ENCODE data around the gene ABO.

Gene ABO

GRCh38 chr9:133238851-133239532, 36.0 kb downstream of the ABO start:
- POLR2A ChIA-PET, result interaction anchor here (0.6 to 1.7 kb wide), 3 partner anchors 51 to 786 kb away, joined by 4 to 9 read pairs (median 5); partner anchors contain the start of genes BRD3OS, MED22 and RPL7A
- TF ChIP-seq, protein P1, sequence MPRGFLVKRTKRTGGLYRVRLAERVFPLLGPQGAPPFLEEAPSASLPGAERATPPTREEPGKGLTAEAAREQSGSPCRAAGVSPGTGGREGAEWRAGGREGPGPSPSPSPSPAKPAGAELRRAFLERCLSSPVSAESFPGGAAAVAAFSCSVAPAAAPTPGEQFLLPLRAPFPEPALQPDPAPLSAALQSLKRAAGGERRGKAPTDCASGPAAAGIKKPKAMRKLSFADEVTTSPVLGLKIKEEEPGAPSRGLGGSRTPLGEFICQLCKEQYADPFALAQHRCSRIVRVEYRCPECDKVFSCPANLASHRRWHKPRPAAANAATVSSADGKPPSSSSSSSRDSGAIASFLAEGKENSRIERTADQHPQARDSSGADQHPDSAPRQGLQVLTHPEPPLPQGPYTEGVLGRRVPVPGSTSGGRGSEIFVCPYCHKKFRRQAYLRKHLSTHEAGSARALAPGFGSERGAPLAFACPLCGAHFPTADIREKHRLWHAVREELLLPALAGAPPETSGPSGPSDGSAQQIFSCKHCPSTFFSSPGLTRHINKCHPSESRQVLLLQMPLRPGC (tag by site-specific recombination; IDR thresholded peaks at IDR 0.05), result no peak
- TF ChIP-seq ZNF114 (tag by site-specific recombination; IDR thresholded peaks at IDR 0.05) (no peak), ZNF274 (IDR thresholded peaks at IDR 0.05; ENCODE audit: low read length) (no peak), ZNF274 (tag by site-specific recombination; IDR thresholded peaks at IDR 0.05; ENCODE audit: borderline replicate concordance) (no peak), ZNF280D (tag by site-specific recombination; IDR thresholded peaks at IDR 0.05) (no peak), ZNF654 (tag by site-specific recombination; IDR thresholded peaks at IDR 0.05; ENCODE audit: low read depth) (peak; percentile 49), ZNF48 (tag by site-specific recombination; IDR thresholded peaks at IDR 0.05) (no peak), ZNF785 (tag by site-specific recombination; IDR thresholded peaks at IDR 0.05) (peak; percentile 65; the same call in 1 of the 2 replicates), ZNF416 (tag by site-specific recombination; IDR thresholded peaks at IDR 0.05) (no peak), ZNF214 (tag by site-specific recombination; IDR thresholded peaks at IDR 0.05; ENCODE audit: borderline replicate concordance) (no peak), ZNF776 (tag by site-specific recombination; IDR thresholded peaks at IDR 0.05; ENCODE audit: borderline replicate concordance) (no peak), ZNF169 (tag by site-specific recombination; IDR thresholded peaks at IDR 0.05) (no peak), ZNF521 (tag by site-specific recombination; IDR thresholded peaks at IDR 0.05) (no peak), KLF16 (tag by site-specific recombination; IDR thresholded peaks at IDR 0.05) (peak; percentile 82), ZNF629 (tag by site-specific recombination; IDR thresholded peaks at IDR 0.05) (peak; percentile 47; the same call in 1 of the 2 replicates), ZNF266 (tag by site-specific recombination; IDR thresholded peaks at IDR 0.05; ENCODE audit: low read depth) (no peak), BCL11A (tag by site-specific recombination; IDR thresholded peaks at IDR 0.05; ENCODE audit: low read depth) (0 out of 2 replicates have a peak, but pooled peaks have one; percentile 37), EGR2 (tag by site-specific recombination; IDR thresholded peaks at IDR 0.05; ENCODE audit: low read depth) (peak; percentile 83), PATZ1 (tag by site-specific recombination; IDR thresholded peaks at IDR 0.05) (peak; percentile 98), ZNF223 (tag by site-specific recombination; IDR thresholded peaks at IDR 0.05) (no peak)
- TF ChIP-seq, protein P2, sequence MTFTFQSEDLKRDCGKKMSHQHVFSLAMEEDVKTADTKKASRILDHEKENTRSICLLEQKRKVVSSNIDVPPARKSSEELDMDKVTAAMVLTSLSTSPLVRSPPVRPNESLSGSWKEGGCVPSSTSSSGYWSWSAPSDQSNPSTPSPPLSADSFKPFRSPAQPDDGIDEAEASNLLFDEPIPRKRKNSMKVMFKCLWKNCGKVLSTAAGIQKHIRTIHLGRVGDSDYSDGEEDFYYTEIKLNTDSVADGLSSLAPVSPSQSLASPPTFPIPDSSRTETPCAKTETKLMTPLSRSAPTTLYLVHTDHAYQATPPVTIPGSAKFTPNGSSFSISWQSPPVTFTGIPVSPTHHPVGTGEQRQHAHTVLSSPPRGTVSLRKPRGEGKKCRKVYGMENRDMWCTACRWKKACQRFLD (tag by site-specific recombination; IDR thresholded peaks at IDR 0.05), result no peak
- TF ChIP-seq, protein P3, sequence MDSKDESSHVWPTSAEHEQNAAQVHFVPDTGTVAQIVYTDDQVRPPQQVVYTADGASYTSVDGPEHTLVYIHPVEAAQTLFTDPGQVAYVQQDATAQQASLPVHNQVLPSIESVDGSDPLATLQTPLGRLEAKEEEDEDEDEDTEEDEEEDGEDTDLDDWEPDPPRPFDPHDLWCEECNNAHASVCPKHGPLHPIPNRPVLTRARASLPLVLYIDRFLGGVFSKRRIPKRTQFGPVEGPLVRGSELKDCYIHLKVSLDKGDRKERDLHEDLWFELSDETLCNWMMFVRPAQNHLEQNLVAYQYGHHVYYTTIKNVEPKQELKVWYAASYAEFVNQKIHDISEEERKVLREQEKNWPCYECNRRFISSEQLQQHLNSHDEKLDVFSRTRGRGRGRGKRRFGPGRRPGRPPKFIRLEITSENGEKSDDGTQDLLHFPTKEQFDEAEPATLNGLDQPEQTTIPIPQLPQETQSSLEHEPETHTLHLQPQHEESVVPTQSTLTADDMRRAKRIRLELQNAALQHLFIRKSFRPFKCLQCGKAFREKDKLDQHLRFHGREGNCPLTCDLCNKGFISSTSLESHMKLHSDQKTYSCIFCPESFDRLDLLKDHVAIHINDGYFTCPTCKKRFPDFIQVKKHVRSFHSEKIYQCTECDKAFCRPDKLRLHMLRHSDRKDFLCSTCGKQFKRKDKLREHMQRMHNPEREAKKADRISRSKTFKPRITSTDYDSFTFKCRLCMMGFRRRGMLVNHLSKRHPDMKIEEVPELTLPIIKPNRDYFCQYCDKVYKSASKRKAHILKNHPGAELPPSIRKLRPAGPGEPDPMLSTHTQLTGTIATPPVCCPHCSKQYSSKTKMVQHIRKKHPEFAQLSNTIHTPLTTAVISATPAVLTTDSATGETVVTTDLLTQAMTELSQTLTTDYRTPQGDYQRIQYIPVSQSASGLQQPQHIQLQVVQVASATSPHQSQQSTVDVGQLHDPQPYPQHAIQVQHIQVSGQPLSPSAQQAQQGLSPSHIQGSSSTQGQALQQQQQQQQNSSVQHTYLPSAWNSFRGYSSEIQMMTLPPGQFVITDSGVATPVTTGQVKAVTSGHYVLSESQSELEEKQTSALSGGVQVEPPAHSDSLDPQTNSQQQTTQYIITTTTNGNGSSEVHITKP (tag by site-specific recombination; IDR thresholded peaks at IDR 0.05), result peak; percentile 98
- TF ChIP-seq, protein P4, sequence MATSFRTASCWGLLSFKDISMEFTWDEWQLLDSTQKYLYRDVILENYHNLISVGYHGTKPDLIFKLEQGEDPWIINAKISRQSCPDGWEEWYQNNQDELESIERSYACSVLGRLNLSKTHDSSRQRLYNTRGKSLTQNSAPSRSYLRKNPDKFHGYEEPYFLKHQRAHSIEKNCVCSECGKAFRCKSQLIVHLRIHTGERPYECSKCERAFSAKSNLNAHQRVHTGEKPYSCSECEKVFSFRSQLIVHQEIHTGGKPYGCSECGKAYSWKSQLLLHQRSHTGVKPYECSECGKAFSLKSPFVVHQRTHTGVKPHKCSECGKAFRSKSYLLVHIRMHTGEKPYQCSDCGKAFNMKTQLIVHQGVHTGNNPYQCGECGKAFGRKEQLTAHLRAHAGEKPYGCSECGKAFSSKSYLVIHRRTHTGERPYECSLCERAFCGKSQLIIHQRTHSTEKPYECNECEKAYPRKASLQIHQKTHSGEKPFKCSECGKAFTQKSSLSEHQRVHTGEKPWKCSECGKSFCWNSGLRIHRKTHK (tag by site-specific recombination; IDR thresholded peaks at IDR 0.05), result no peak

More at GRCh38 chr9:133238851-133239532, 36.0 kb downstream of the ABO start:
- peak overlapping the region; percentile 15; the same call in 1 of the 2 replicates for H3K4me3 ChIP-seq (ENCODE audit: low read depth, low read length)
- H3K27ac ChIP-seq (ENCODE audit: extremely low read depth, low read depth, low read length), result no peak overlapping the region
- no peaks in the 10 kb centered on the region for H3K4me1 ChIP-seq (ENCODE audit: control insufficient read depth, insufficient read depth, low read length)
- CTCF ChIA-PET, result interaction anchor here (0.6 to 5.0 kb wide), 38 partner anchors 9 to 257 kb away, joined by 3 to 53 read pairs (median 4); no protein-coding TSS in a partner anchor
- no peaks in the 10 kb centered on the region for H3K9me3 ChIP-seq (ENCODE audit: control insufficient read depth, insufficient read depth, low read depth, low read length)
- no peaks in the 10 kb centered on the region for H3K36me3 ChIP-seq (ENCODE audit: control insufficient read depth in 2 of 2, insufficient read depth in 1 of 2, low read length in 2 of 2)
